ENCODE measurements around the gene ANGPTL7.
"Not testable (repeated sequence)": the region's sequence is repeated elsewhere in the genome, so short reads cannot be mapped to it uniquely, and the experiment has no call there.

ANGPTL7 gene

GRCh38 chr1:11179749-11180148 is 9.4 kb upstream of the ANGPTL7 start:
- H3K4me3 Mint-ChIP-seq, H3K4me1 Mint-ChIP-seq, DNase-seq, ATAC-seq, H3K9me3 Mint-ChIP-seq, H3K27ac Mint-ChIP-seq, H3K27me3 Mint-ChIP-seq: not testable (repeated sequence)
- peaks cover 20% of the 10 kb centered on the region for H3K36me3 Mint-ChIP-seq (ENCODE audit: low read depth)

GRCh38 chr1:11180342-11180744 is 8.8 kb upstream of the ANGPTL7 start:
- Mint-ChIP-seq H3K36me3 (ENCODE audit: low read depth) (peaks cover 23% of the 10 kb centered on the region), H3K4me1 (no peaks in the 10 kb centered on the region)
- DNase-seq = no peak

GRCh38 chr1:11182884-11183283 is 6.3 kb upstream of the ANGPTL7 start:
- H3K36me3 Mint-ChIP-seq (ENCODE audit: low read depth) = peaks cover 22% of the 10 kb centered on the region
- H3K9me3 Mint-ChIP-seq = no peaks in the 10 kb centered on the region
- ATAC-seq = no peak
- no peak overlapping the region for H3K4me3 Mint-ChIP-seq
- no peaks in the 10 kb centered on the region for H3K27me3 Mint-ChIP-seq
- no peaks in the 10 kb centered on the region for H3K4me1 Mint-ChIP-seq
- no peak for DNase-seq
- no peak overlapping the region for H3K27ac Mint-ChIP-seq

More at GRCh38 chr1:11180342-11180744, 8.8 kb upstream of the ANGPTL7 start:
- Mint-ChIP-seq H3K4me3 (no peak overlapping the region), H3K27me3 (no peaks in the 10 kb centered on the region), H3K27ac (no peak overlapping the region), H3K9me3 (no peaks in the 10 kb centered on the region)
- ATAC-seq = no peak

GRCh38 chr1:11184973-11185372 is 4.2 kb upstream of the ANGPTL7 start:
- H3K4me3 Mint-ChIP-seq = no peak overlapping the region
- peaks cover 16% of the 10 kb centered on the region for H3K36me3 Mint-ChIP-seq (ENCODE audit: low read depth)
- H3K4me1 Mint-ChIP-seq = no peaks in the 10 kb centered on the region
- H3K9me3 Mint-ChIP-seq = no peaks in the 10 kb centered on the region
- H3K27ac Mint-ChIP-seq = no peak overlapping the region
- no peaks in the 10 kb centered on the region for H3K27me3 Mint-ChIP-seq
- no peak for DNase-seq
- no peak for ATAC-seq

- ATAC-seq (no peak), DNase-seq (no peak)
- no peaks in the 10 kb centered on the region for H3K27me3 Mint-ChIP-seq
- H3K36me3 Mint-ChIP-seq (ENCODE audit: low read depth) = peaks cover 14% of the 10 kb centered on the region
- H3K4me3 Mint-ChIP-seq = no peak overlapping the region
- no peak overlapping the region for H3K27ac Mint-ChIP-seq
- H3K9me3 Mint-ChIP-seq = no peaks in the 10 kb centered on the region
- H3K4me1 Mint-ChIP-seq = no peaks in the 10 kb centered on the region
Observed at GRCh38 chr1:11187000-11187399, 2.2 kb upstream of the ANGPTL7 start.

GRCh38 chr1:11187494-11187893 is 1.7 kb upstream of the ANGPTL7 start:
- Mint-ChIP-seq H3K36me3 (ENCODE audit: low read depth) (peaks cover 15% of the 10 kb centered on the region), H3K27ac (no peak overlapping the region), H3K9me3 (no peaks in the 10 kb centered on the region), H3K4me3 (no peak overlapping the region), H3K4me1 (no peaks in the 10 kb centered on the region), H3K27me3 (no peaks in the 10 kb centered on the region)
- no peak for ATAC-seq
- no peak for DNase-seq

GRCh38 chr1:11187931-11188330 is 1.2 kb upstream of the ANGPTL7 start:
- no peak overlapping the region for H3K27ac Mint-ChIP-seq
- peaks cover 15% of the 10 kb centered on the region for H3K36me3 Mint-ChIP-seq (ENCODE audit: low read depth)
- no peak for DNase-seq
- no peaks in the 10 kb centered on the region for H3K4me1 Mint-ChIP-seq
- no peaks in the 10 kb centered on the region for H3K9me3 Mint-ChIP-seq
- H3K27me3 Mint-ChIP-seq = no peaks in the 10 kb centered on the region
- H3K4me3 Mint-ChIP-seq = no peak overlapping the region
- no peak for ATAC-seq

GRCh38 chr1:11188381-11188780 is 774 bp upstream of the ANGPTL7 start:
- no peaks in the 10 kb centered on the region for H3K9me3 Mint-ChIP-seq
- no peaks in the 10 kb centered on the region for H3K4me1 Mint-ChIP-seq
- H3K4me3 Mint-ChIP-seq = no peak overlapping the region
- no peak overlapping the region for H3K27ac Mint-ChIP-seq
- H3K36me3 Mint-ChIP-seq (ENCODE audit: low read depth) = peaks cover 14% of the 10 kb centered on the region
- DNase-seq = no peak
- ATAC-seq = no peak
- H3K27me3 Mint-ChIP-seq = no peaks in the 10 kb centered on the region

GRCh38 chr1:11193376-11193775 is 4.2 kb downstream of the ANGPTL7 start:
- Mint-ChIP-seq H3K27ac (no peak overlapping the region), H3K4me1 (no peaks in the 10 kb centered on the region), H3K4me3 (no peak overlapping the region), H3K9me3 (no peaks in the 10 kb centered on the region), H3K36me3 (ENCODE audit: low read depth) (peaks cover 31% of the 10 kb centered on the region), H3K27me3 (no peaks in the 10 kb centered on the region)
- ATAC-seq = no peak
- DNase-seq = no peak

- no peak overlapping the region for H3K27ac Mint-ChIP-seq
- DNase-seq (no peak), ATAC-seq (no peak)
- peaks cover 38% of the 10 kb centered on the region for H3K36me3 Mint-ChIP-seq (ENCODE audit: low read depth)
- H3K9me3 Mint-ChIP-seq = no peaks in the 10 kb centered on the region
- no peaks in the 10 kb centered on the region for H3K27me3 Mint-ChIP-seq
- H3K4me1 Mint-ChIP-seq = no peaks in the 10 kb centered on the region
- no peak overlapping the region for H3K4me3 Mint-ChIP-seq
Observed at GRCh38 chr1:11194407-11195176, 5.4 kb downstream of the ANGPTL7 start.

- Mint-ChIP-seq H3K4me1 (no peaks in the 10 kb centered on the region), H3K36me3 (ENCODE audit: low read depth) (peaks cover 44% of the 10 kb centered on the region), H3K27ac (no peak overlapping the region), H3K4me3 (no peak overlapping the region), H3K9me3 (no peaks in the 10 kb centered on the region), H3K27me3 (no peaks in the 10 kb centered on the region)
- ATAC-seq (no peak), DNase-seq (no peak)
Observed at GRCh38 chr1:11196945-11197344, 7.8 kb downstream of the ANGPTL7 start.

- Mint-ChIP-seq H3K27ac (no peak overlapping the region), H3K27me3 (no peaks in the 10 kb centered on the region), H3K9me3 (no peaks in the 10 kb centered on the region), H3K36me3 (ENCODE audit: low read depth) (peaks cover 42% of the 10 kb centered on the region), H3K4me1 (no peaks in the 10 kb centered on the region), H3K4me3 (no peak overlapping the region)
- DNase-seq = no peak
- ATAC-seq = no peak
Observed at GRCh38 chr1:11197359-11197758, 8.2 kb downstream of the ANGPTL7 start.

GRCh38 chr1:11198257-11198656 is 9.1 kb downstream of the ANGPTL7 start:
- H3K4me3 Mint-ChIP-seq = no peak overlapping the region
- no peaks in the 10 kb centered on the region for H3K9me3 Mint-ChIP-seq
- no peaks in the 10 kb centered on the region for H3K27me3 Mint-ChIP-seq
- no peak overlapping the region for H3K27ac Mint-ChIP-seq
- peaks cover 42% of the 10 kb centered on the region for H3K36me3 Mint-ChIP-seq (ENCODE audit: low read depth)
- H3K4me1 Mint-ChIP-seq = no peaks in the 10 kb centered on the region
- DNase-seq = no peak
- ATAC-seq = no peak

GRCh38 chr1:11198851-11199594 is 9.9 kb downstream of the ANGPTL7 start:
- H3K27ac Mint-ChIP-seq = no peak overlapping the region
- ATAC-seq = no peak
- H3K36me3 Mint-ChIP-seq (ENCODE audit: low read depth) = peaks cover 43% of the 10 kb centered on the region
- no peaks in the 10 kb centered on the region for H3K27me3 Mint-ChIP-seq
- no peaks in the 10 kb centered on the region for H3K4me1 Mint-ChIP-seq
- H3K4me3 Mint-ChIP-seq = no peak overlapping the region
- DNase-seq = no peak
- H3K9me3 Mint-ChIP-seq = no peaks in the 10 kb centered on the region

- Mint-ChIP-seq H3K36me3 (ENCODE audit: low read depth) (peaks cover 26% of the 10 kb centered on the region), H3K4me1 (no peaks in the 10 kb centered on the region), H3K4me3 (no peak overlapping the region), H3K27ac (no peak overlapping the region), H3K27me3 (no peaks in the 10 kb centered on the region), H3K9me3 (no peaks in the 10 kb centered on the region)
- DNase-seq (no peak), ATAC-seq (no peak)
Observed at GRCh38 chr1:11204396-11205190, 15.4 kb downstream of the ANGPTL7 start.
